Keratinocyte (primary cell): ENCODE measurements around the gene CEACAM18. TPM values are rescaled to one million over a fixed set of nuclear protein-coding genes. Genes with fewer than 3 reads are reported as not detected.

ENCODE experiments used
- DNase-seq: peaks from one replicate; pipeline ENCODE4 v3.0.0-alpha.2; 2011; ENCODE audit warnings: low read depth, missing footprints, low spot score
- FAIRE-seq: peaks from 2 replicates; lab custom pipeline; 2011; peaks lifted over from hg19 to GRCh38; lab: Jason Lieb, UNC
- H2AFZ ChIP-seq: 2 replicates; pipeline ENCODE4 v1.6.0; 2012; ENCODE audit warnings: low read length, control low read depth, inconsistent platforms; ENCODE audit not compliant: control insufficient read depth
- H3K27ac ChIP-seq: 2 replicates; pipeline ENCODE4 v1.5.1; 2011; ENCODE audit warnings: low read length; ENCODE audit not compliant: control insufficient read depth, insufficient read depth
- H3K27me3 ChIP-seq: 3 replicates; pipeline ENCODE4 v1.6.0; 2011; ENCODE audit warnings: low read length; ENCODE audit not compliant: control insufficient read depth, insufficient read depth; ENCODE audit errors: extremely low read depth
- H3K36me3 ChIP-seq, 2 experiments: 2 replicates in 1 of 2; 3 replicates in 1 of 2; pipeline ENCODE4 v1.5.1; 2011; ENCODE audit warnings: low read length in 2 of 2, mild to moderate bottlenecking in 1 of 2; ENCODE audit not compliant: control insufficient read depth in 2 of 2, insufficient read depth in 2 of 2; ENCODE audit errors: extremely low read depth in 1 of 2
- H3K4me1 ChIP-seq: 3 replicates; pipeline ENCODE4 v1.5.1; 2011; ENCODE audit warnings: low read length; ENCODE audit not compliant: control insufficient read depth, insufficient read depth; ENCODE audit errors: extremely low read depth
- H3K4me2 ChIP-seq: 3 replicates; pipeline ENCODE4 v1.6.0; 2011; ENCODE audit warnings: low read depth, low read length; ENCODE audit not compliant: control insufficient read depth, insufficient read depth; ENCODE audit errors: extremely low read depth
- H3K4me3 ChIP-seq, 3 experiments: fragments of 200-600 bp in 1 of 3; sonication (generic) in 1 of 3; 2 replicates in 2 of 3; 3 replicates in 1 of 3; pipeline ENCODE4 v1.5.1; 2011 to 2016; ENCODE audit warnings: low read length in 3 of 3, mild to moderate bottlenecking in 3 of 3, control low read depth in 2 of 3, inconsistent platforms in 1 of 3, low read depth in 1 of 3, mixed read lengths in 1 of 3, mixed run types in 1 of 3, moderate library complexity in 1 of 3; ENCODE audit not compliant: control insufficient read depth in 2 of 3, insufficient read depth in 2 of 3; ENCODE audit errors: extremely low read depth in 1 of 3
- H3K79me2 ChIP-seq: 2 replicates; pipeline ENCODE4 v1.6.0; 2012; ENCODE audit warnings: low read length; ENCODE audit not compliant: control insufficient read depth, insufficient read depth
- H3K9ac ChIP-seq: 3 replicates; pipeline ENCODE4 v1.6.0; 2011; ENCODE audit warnings: low read length; ENCODE audit not compliant: control insufficient read depth, insufficient read depth; ENCODE audit errors: extremely low read depth
- H3K9me1 ChIP-seq: 3 replicates; pipeline ENCODE4 v1.6.0; 2011; ENCODE audit warnings: low read length; ENCODE audit not compliant: control insufficient read depth, insufficient read depth; ENCODE audit errors: extremely low read depth
- H3K9me3 ChIP-seq: 2 replicates; pipeline ENCODE4 v1.5.1; 2012; ENCODE audit warnings: low read depth, low read length; ENCODE audit not compliant: control insufficient read depth
- H4K20me1 ChIP-seq: 3 replicates; pipeline ENCODE4 v1.6.0; 2011; ENCODE audit warnings: low read length; ENCODE audit not compliant: control insufficient read depth, insufficient read depth; ENCODE audit errors: extremely low read depth
- EZH2 ChIP-seq: IDR thresholded peaks from one replicate; pipeline ENCODE4 v1.6.1; 2012; ENCODE audit warnings: inconsistent platforms, mild to moderate bottlenecking, low read length, moderate library complexity
- dilution Hi-C: fragments of 300-500 bp; cut with MboI; formaldehyde crosslinking; loops from one replicate; pipeline ENCODE4 v1.7.0; 2020; ENCODE audit warnings: low sequenced_read_pairs; ENCODE audit not compliant: extremely low pct_ligation_motif_present
- polyA plus RNA-seq, 5 experiments: library from polyadenylated mRNA; depleted of rRNA in 3 of 5; stranded (reverse) in 3 of 5; stranded (forward) in 1 of 5; unstranded in 1 of 5; fragments of >200 nt; gene quantifications; 1 replicate in 1 of 5; 2 replicates in 3 of 5; 3 replicates in 1 of 5; pipeline versions ENCODE4 v1.2.1 to v1.2.3, GENCODE V29; 2011 to 2012; ENCODE audit warnings: missing spikeins in 2 of 5, low read depth in 1 of 5, low replicate concordance in 1 of 5
- TF ChIP-seq, protein P1 (sequence below), 3 experiments: IDR thresholded peaks in 1 of 3; conservative IDR thresholded peaks in 1 of 3; optimal IDR thresholded peaks in 1 of 3; 2 replicates in 2 of 3; 3 replicates in 1 of 3; pipeline versions ENCODE3 to v1.5.1; 2011; ENCODE audit warnings: low read length in 3 of 3, mild to moderate bottlenecking in 3 of 3, moderate library complexity in 2 of 3, control low read depth in 1 of 3, inconsistent platforms in 1 of 3; ENCODE audit not compliant: insufficient read depth in 2 of 3; ENCODE audit errors: extremely low read depth in 1 of 3

The CEACAM18 gene
- polyA plus RNA-seq, 1 donor (not counting 4 experiments of a cell fraction or from before 2014, with no cell fraction given): not detected

DNA sequence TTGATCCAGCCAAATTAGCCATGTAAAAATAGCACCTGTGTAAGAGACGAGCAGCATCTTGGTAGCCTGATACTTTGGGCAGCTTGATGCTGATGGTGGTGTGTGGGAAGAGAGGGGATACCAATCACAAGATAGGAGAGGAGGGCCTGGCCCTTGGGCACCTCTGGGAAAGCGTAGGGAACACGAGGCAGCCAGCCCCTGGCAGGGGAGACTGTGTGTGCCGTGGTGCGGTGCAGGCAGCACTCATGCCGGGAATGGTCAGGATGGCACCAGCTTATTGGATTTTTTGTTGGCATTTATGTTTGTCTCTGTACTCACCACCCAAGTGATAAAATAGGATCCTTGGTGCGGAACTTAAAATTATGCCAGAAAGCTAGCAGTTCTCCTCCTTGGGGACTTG, 30.3 kb upstream of the CEACAM18 start:
- no peak for FAIRE-seq
- no peak overlapping the region for H3K4me3 ChIP-seq
- TF ChIP-seq, protein P1, sequence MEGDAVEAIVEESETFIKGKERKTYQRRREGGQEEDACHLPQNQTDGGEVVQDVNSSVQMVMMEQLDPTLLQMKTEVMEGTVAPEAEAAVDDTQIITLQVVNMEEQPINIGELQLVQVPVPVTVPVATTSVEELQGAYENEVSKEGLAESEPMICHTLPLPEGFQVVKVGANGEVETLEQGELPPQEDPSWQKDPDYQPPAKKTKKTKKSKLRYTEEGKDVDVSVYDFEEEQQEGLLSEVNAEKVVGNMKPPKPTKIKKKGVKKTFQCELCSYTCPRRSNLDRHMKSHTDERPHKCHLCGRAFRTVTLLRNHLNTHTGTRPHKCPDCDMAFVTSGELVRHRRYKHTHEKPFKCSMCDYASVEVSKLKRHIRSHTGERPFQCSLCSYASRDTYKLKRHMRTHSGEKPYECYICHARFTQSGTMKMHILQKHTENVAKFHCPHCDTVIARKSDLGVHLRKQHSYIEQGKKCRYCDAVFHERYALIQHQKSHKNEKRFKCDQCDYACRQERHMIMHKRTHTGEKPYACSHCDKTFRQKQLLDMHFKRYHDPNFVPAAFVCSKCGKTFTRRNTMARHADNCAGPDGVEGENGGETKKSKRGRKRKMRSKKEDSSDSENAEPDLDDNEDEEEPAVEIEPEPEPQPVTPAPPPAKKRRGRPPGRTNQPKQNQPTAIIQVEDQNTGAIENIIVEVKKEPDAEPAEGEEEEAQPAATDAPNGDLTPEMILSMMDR (optimal IDR thresholded peaks at IDR 0.05 in 1 of 3, IDR thresholded peaks at IDR 0.05 in 1 of 3, conservative IDR thresholded peaks at IDR 0.05 in 1 of 3; ENCODE audit: extremely low read depth in 1 of 3, insufficient read depth in 2 of 3, low read length in 3 of 3): no peak
- no peak for TF ChIP-seq EZH2
- H3K36me3 ChIP-seq: no peaks in the 10 kb centered on the region
- H3K4me1 ChIP-seq: no peaks in the 10 kb centered on the region
- no peaks in the 10 kb centered on the region for H3K9me3 ChIP-seq
- dilution Hi-C loops: no loop called here
- H3K27ac ChIP-seq: no peak overlapping the region
- H3K27me3 ChIP-seq: no peaks in the 10 kb centered on the region
- H3K9me1 ChIP-seq: no peaks in the 10 kb centered on the region
- no peak overlapping the region for H3K9ac ChIP-seq
- no peaks in the 10 kb centered on the region for H4K20me1 ChIP-seq
- no peak overlapping the region for H2AFZ ChIP-seq
- no peaks in the 10 kb centered on the region for H3K79me2 ChIP-seq
- no peak for DNase-seq
- no peak overlapping the region for H3K4me2 ChIP-seq

DNA sequence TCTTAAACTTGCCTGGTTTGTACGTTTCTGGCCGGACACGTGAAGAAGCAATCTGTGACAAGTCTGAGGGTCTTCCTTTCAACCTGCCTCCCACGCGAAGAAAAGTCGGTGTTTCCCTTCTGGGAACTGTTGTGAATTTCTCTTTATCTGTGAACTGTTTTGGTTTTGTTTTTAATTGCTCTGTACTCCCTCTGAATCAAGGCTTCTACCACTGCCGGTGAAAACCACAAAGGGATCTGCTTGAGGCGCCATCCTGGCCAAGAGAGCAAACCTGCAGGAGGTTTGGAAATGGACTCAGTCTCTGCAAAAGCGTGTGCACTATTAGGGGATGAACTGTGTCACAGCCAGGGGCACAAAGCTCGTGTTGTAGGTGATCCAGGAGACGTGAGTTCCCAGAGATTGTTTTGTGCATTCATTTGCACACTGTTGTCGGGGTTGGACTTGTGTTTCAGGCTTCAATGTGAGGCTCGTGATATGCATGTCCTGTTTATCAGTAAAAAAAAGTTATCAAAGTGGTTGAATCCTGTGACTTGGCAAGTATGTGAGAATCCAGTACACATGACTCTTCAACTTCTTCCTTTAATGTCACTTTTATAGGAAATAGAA, 29.8 kb upstream of the CEACAM18 start:
- dilution Hi-C loops: no loop called here
- DNase-seq: no peak

More for the DNA sequence above, 29.8 kb upstream of the CEACAM18 start:
- no peak overlapping the region for H2AFZ ChIP-seq
- no peaks in the 10 kb centered on the region for H3K27me3 ChIP-seq
- H3K27ac ChIP-seq: no peak overlapping the region
- H3K79me2 ChIP-seq: no peaks in the 10 kb centered on the region
- H3K9ac ChIP-seq: no peak overlapping the region
- TF ChIP-seq, protein P1 (optimal IDR thresholded peaks at IDR 0.05 in 1 of 3, IDR thresholded peaks at IDR 0.05 in 1 of 3, conservative IDR thresholded peaks at IDR 0.05 in 1 of 3; ENCODE audit: extremely low read depth in 1 of 3, insufficient read depth in 2 of 3, low read length in 3 of 3): no peak
- no peak for TF ChIP-seq EZH2
- H3K4me1 ChIP-seq: no peaks in the 10 kb centered on the region
- H3K36me3 ChIP-seq: no peaks in the 10 kb centered on the region
- no peak overlapping the region for H3K4me2 ChIP-seq
- FAIRE-seq: no peak
- H4K20me1 ChIP-seq: no peaks in the 10 kb centered on the region
- H3K9me1 ChIP-seq: no peaks in the 10 kb centered on the region
- no peaks in the 10 kb centered on the region for H3K9me3 ChIP-seq
- no peak overlapping the region for H3K4me3 ChIP-seq
